Neural progenitor cell (in vitro differentiated cells): ENCODE results near the gene GOLGA8G.
"Not testable (repeated sequence)": the region's sequence is repeated elsewhere in the genome, so short reads cannot be mapped to it uniquely, and the experiment has no call there.

Experiments used
- EZH2 ChIP-seq: fragments of 200-600 bp; sonication (generic); IDR thresholded peaks from 2 replicates; pipeline ENCODE4 v1.6.1; 2017; ENCODE audit warnings: antibody characterized with exemption, mild to moderate bottlenecking, moderate library complexity
- EZH2phosphoT487 ChIP-seq: fragments of 200-600 bp; sonication (generic); IDR thresholded peaks from 2 replicates; pipeline ENCODE4 v1.6.1; 2017; ENCODE audit warnings: antibody characterized with exemption
- TF ChIP-seq, protein P1 (sequence below): fragments of 200-600 bp; sonication (generic); IDR thresholded peaks from 2 replicates; pipeline ENCODE4 v1.5.1; 2017; ENCODE audit warnings: antibody characterized with exemption, mild to moderate bottlenecking

- TF ChIP-seq, protein P1, sequence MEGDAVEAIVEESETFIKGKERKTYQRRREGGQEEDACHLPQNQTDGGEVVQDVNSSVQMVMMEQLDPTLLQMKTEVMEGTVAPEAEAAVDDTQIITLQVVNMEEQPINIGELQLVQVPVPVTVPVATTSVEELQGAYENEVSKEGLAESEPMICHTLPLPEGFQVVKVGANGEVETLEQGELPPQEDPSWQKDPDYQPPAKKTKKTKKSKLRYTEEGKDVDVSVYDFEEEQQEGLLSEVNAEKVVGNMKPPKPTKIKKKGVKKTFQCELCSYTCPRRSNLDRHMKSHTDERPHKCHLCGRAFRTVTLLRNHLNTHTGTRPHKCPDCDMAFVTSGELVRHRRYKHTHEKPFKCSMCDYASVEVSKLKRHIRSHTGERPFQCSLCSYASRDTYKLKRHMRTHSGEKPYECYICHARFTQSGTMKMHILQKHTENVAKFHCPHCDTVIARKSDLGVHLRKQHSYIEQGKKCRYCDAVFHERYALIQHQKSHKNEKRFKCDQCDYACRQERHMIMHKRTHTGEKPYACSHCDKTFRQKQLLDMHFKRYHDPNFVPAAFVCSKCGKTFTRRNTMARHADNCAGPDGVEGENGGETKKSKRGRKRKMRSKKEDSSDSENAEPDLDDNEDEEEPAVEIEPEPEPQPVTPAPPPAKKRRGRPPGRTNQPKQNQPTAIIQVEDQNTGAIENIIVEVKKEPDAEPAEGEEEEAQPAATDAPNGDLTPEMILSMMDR = not testable (repeated sequence)
- TF ChIP-seq EZH2, EZH2phosphoT487: not testable (repeated sequence)
Observed at GRCh38 chr15:28481340-28481739, 51.4 kb downstream of the GOLGA8G start.
